HG03442 (cell line): ENCODE results near the gene HES2.
"Not testable (repeated sequence)": the region's sequence is repeated elsewhere in the genome, so short reads cannot be mapped to it uniquely, and the experiment has no call there.

Experiments used
- ATAC-seq: cut with Tn5 transposase; IDR thresholded peaks from one replicate; pipeline ENCODE4 v1.9.1; 2021; ENCODE audit warnings: mild to moderate bottlenecking, moderate library complexity; ENCODE audit not compliant: unreplicated experiment

Gene HES2

DNA sequence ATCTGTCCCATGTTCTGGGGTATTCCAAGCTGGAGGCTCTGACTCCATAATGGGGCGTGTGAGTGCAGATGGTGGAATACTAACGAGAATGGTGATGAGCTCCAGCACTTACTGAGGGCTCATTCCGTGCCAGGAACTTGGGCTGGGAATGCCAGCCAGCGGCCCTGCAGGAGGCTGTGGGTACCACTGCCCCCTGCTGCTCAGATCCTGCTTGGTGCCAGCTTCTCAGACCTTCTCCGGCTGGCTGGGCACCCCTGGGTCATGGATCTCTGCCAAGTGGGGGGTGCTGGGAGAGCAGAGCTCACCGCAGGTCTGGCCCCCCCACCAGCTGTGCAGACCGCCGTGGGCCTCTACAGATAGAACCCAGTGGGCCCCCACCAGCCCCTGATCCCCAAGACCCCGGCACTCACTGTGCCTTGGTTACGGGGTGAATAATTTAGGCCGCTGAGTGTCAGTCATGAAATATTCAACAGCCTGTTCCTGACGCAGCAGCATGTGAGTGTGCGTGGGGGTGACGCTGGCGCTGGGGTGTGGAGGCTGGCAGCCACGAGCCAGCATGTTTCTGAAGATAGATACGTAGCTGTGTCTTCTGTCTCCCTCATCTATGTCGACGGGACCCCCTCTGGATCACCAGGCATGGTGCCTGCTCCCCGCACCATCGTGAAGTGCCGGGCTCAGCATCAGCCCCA lies 17.4 kb upstream of the HES2 start:
- not testable (repeated sequence) for ATAC-seq

DNA sequence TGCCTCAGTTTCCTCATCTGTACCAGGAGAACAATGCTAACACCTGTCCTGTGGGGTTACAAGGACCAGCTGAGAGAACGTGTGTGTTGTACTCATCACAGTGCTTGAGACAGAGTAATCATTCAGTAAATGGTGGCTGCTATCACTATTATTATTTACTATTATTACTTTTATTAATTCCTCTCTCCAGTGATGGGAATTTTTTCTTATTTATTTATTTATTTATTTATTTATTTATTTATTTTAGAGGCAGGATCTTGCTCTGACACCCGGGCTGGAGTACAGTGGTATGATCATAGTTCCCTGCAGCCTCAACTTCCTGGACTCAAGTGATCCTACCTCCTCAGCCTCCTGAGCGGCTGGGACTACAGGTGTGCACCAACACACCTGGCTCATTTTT lies 16.6 kb upstream of the HES2 start:
- ATAC-seq, result not testable (repeated sequence)

- no peak for ATAC-seq
Observed at GRCh38 chr1:6435547-6435946, 15.8 kb upstream of the HES2 start.

DNA sequence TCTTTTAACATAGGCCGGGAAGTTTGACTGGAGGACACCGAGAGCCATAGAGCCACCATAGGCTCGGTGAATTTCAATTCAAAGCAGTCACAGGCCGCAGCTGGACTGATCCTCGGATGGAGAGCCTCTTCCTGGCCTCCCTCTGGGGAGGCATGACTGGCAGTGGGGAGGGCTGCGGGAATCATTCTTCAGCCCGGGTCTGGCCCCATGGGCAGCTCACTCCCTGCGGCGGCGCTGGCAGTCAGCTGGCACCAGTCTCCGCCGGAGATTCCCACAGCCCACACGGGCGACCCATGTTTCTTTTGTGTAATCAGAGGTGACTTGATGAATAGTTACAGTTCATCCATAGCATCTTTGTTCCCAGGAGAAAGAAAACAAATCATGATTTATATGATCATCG lies 15.4 kb upstream of the HES2 start:
- ATAC-seq, result no peak

DNA sequence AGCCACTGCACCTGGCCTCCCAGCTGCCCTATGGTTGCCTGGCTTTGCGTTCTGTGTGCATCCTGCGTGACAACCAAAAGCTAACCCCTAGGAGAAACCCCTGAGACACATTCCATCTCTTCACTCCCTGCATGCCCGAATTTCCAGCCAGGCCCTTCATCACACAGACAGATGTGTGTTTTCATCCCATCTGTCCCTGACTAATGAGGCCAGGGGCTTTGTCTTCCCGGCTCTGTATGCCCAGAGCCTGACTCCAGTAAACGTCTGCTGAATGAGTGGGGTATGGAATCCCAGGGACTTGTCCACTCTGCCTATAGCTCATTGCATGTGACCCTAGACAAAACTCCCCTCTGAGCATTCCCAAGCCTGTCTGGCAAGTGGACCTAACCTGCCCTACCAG lies 14.5 kb upstream of the HES2 start:
- no peak for ATAC-seq

- ATAC-seq, result not testable (repeated sequence)
Observed at GRCh38 chr1:6431645-6432579, 12.2 kb upstream of the HES2 start.

- ATAC-seq, result not testable (repeated sequence)
Observed at GRCh38 chr1:6429660-6430411, 10.1 kb upstream of the HES2 start.

GRCh38 chr1:6428453-6428852 lies 8.7 kb upstream of the HES2 start:
- ATAC-seq, result not testable (repeated sequence)

GRCh38 chr1:6427441-6428390 lies 8.0 kb upstream of the HES2 start:
- ATAC-seq, result no peak

DNA sequence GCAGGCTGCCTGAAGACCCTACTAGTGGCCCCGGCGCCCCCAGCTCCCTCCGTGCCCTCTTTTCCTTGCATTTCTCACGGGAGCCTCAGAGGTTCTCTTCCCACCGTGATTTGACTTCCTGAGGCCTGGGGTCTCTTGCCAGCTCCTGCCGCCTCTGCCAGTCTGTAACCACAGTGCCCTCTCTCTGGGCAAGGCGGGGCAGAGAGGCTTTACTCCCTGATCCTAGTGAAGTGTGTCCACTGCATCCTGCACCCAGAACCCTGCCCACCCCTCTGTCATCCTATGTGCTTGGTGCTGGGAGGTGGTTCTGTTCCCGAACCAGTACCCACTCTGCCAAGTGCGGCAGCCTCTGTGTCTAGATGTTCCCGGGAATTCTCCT lies 7.2 kb upstream of the HES2 start:
- ATAC-seq, result no peak

DNA sequence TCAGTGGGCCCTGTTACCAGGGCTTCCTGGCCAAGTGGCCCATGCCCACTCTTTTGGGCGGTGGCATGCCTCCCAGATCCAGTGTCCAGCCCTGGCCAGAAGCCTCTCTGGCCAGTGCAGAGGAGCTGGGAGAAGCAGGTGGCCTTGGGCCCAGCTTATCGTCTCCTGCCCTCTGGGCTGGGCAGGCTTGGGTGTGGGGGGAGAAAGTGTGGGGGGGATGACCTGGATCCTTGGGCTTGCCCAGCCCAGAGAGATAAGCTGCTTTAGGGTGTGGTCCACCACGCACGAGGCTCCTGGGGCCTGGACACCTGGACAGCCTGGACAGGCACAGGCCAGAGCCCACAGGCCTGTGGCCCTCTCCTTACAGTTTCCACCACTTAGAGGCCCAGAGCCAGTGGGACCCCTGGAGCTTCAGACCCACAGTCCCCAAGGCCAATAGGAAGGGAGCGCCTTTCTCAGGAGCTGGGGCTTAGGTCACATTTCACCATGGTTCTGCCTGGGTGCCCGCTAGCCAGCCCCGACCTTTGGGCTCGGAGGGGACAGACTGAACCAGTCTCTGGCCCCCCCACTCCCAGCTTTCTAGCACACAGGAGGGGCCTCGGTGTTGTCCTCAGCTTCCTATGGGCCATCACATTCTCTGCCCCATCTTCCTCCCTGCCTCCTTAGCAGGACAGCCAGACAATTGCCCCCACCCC lies 6.7 kb upstream of the HES2 start:
- no peak for ATAC-seq

- ATAC-seq, result no peak
Observed at GRCh38 chr1:6425658-6426057, 5.9 kb upstream of the HES2 start.

GRCh38 chr1:6424619-6425593 lies 5.2 kb upstream of the HES2 start, which contains the start of gene ESPN:
ESPN (plus strand) TSS chr1:6424776; CDS start chr1:6424956, 180 bp downstream.
- ATAC-seq, result no peak

DNA sequence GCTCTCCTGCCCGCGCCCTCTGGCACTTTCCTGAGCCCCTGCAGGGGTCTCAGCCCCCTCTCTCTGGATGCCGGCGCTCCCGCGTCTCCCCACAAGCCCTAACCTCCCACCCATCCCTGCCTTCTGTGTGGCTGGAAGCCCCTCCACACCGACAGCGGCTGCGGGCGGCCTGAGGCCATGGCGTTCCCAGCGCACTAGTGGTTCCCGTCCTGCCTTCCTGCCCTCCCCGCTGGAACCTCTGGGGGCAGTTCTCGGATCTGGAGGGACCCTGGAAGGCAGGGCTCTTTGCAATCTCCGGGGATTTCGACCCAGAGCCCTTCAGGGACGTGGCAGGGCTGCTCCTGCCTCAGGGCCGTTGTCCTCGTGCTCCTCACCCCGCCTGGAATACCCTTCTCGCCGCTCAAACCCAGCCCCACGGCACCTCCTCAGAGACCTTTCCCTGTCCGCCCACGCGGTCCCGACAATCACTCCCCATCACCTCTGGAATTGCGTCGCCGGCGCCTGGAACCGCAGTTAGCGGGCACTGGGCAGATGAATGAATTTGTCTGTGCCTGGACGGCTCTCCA lies 4.4 kb upstream of the HES2 start:
- no peak for ATAC-seq

DNA sequence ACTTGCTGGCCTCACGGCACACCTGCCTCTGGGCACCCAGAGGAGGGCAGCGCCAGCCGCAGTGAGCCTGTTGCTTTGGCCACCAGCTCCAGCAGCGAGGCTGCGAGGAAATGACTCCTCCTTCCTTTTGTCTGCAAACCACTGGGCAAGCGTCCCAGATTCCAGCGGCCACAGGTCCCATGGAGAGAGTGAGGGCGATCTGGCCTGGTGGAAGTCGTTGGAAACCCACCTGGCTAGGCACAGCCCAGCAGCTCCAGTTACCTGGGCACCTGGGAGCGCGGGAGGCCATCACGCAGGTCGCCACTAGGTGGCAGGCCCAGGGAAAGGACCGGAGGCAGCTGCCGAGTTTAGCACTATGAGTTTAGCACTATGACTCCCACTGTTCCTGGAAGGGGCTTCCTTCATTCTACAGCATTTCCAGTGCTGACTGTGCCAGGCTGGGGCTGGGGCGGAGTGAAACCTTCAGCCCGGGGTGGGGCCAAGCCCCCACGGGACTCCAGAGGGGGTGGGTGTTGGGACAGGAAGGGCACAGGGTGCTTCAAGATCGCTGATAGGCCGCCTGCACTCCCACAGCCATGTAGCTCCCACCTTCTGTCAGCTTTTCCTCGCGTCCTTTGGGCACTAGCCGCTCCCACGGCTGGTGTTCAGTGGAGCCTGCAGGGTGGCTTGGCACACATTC lies 3.7 kb upstream of the HES2 start:
- ATAC-seq, result no peak

- ATAC-seq, result no peak
Observed at GRCh38 chr1:6421266-6421665, 1.5 kb upstream of the HES2 start.

DNA sequence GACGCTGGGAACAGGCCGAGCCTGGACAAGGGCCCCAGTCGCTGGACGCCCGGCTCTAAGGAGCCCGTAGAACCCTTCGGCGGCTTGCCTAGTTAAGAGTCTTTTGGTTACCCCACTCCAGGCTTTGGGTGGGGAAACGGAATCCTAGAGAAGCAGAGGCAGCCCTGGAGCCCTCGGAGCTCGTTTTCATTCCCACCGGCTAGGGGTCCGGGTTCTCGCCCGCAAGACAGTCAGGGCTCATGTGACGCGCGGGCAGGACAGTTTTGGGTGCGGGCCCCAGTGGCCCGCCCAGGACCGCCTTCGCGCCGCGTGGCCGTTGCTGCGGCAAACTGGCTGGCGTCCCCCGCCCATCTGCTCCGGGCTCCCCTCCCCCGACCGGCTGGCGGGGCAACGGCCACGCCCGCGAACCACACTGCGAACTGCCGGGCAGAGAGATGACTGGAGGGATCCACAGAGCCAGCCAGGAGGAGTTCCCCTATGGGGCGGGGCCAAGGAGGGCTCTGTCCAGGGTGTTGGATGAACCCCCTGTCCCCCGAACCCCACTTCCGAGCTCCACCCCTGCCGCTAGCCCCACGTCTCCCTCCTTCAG lies 829 bp upstream of the HES2 start:
- ATAC-seq, result no peak
